Naive thymus-derived CD8-positive, alpha-beta T cell (primary cell): ENCODE results near the gene AMDHD2. TPM values are rescaled to one million over a fixed set of nuclear protein-coding genes. Genes with fewer than 3 reads are reported as not detected.
"Not testable (repeated sequence)": the region's sequence is repeated elsewhere in the genome, so short reads cannot be mapped to it uniquely, and the experiment has no call there.

Source experiments
- ATAC-seq, 2 donors: fragments of 150-1000 bp; cut with Tn5 transposase in 1 of 2; sonication (Bioruptor Pico), chemical (Tn5 transposase) in 1 of 2; 1 replicate in 1 of 2; 2 replicates in 1 of 2; pipeline ENCODE4 v1.10.0; 2021; ENCODE audit warnings: mild to moderate bottlenecking in 2 of 2, moderate library complexity in 2 of 2
- POLR2A ChIA-PET: fragments of 350-600 bp; sonication (Branson Sonifier 250); formaldehyde crosslinking; loops from one replicate; lab custom pipeline; 2021; ENCODE audit warnings: antibody characterized with exemption; lab: Charles Lee
- DNase-seq, 10 donors: peaks; one replicate each; pipeline versions ENCODE4 v3.0.0 to v3.0.0-alpha.2; 2020 to 2022
- H3K27ac Mint-ChIP-seq, 10 donors: one replicate each; pipeline ENCODE4 v1.8.0; 2020 to 2022; ENCODE audit warnings: mild to moderate bottlenecking in 10 of 10, mixed read lengths in 10 of 10, moderate library complexity in 4 of 10, inconsistent platforms in 1 of 10
- H3K27me3 Mint-ChIP-seq, 5 donors: one replicate each; pipeline ENCODE4 v1.8.0; 2021 to 2022; ENCODE audit warnings: mixed read lengths in 5 of 5
- H3K36me3 Mint-ChIP-seq, 3 donors: one replicate each; pipeline ENCODE4 v1.8.0; 2020 to 2022; ENCODE audit warnings: mixed read lengths in 3 of 3, mild to moderate bottlenecking in 2 of 3, inconsistent platforms in 1 of 3
- H3K4me1 Mint-ChIP-seq, 4 donors: one replicate each; pipeline ENCODE4 v1.8.0; 2021 to 2022; ENCODE audit warnings: mixed read lengths in 4 of 4
- H3K4me3 Mint-ChIP-seq, 10 donors: one replicate each; pipeline ENCODE4 v1.8.0; 2020 to 2022; ENCODE audit warnings: mild to moderate bottlenecking in 10 of 10, mixed read lengths in 10 of 10, moderate library complexity in 6 of 10, inconsistent platforms in 1 of 10
- H3K9me3 Mint-ChIP-seq, 9 donors: one replicate each; pipeline ENCODE4 v1.8.0; 2020 to 2022; ENCODE audit warnings: mixed read lengths in 9 of 9, mild to moderate bottlenecking in 3 of 9, inconsistent platforms in 1 of 9, moderate library complexity in 1 of 9
- polyA plus RNA-seq, 3 donors: library from polyadenylated mRNA; unstranded; fragments of 300-500 nt; fragmentation: Illumina TruSeq; gene quantifications; one replicate each; pipeline ENCODE4 v1.2.3, GENCODE V29; 2021
- total RNA-seq, 8 experiments: library from RNA in 2 of 8; stranded (reverse) in 2 of 8; gene quantifications; one replicate each; pipeline ENCODE4 v1.2.3 and lab custom pipeline; 2021 to 2026

The AMDHD2 gene
- total and polyA plus RNA-seq, 5 experiments from 2014 or later, result 15.2 to 107 (median 17.4) TPM

DNA sequence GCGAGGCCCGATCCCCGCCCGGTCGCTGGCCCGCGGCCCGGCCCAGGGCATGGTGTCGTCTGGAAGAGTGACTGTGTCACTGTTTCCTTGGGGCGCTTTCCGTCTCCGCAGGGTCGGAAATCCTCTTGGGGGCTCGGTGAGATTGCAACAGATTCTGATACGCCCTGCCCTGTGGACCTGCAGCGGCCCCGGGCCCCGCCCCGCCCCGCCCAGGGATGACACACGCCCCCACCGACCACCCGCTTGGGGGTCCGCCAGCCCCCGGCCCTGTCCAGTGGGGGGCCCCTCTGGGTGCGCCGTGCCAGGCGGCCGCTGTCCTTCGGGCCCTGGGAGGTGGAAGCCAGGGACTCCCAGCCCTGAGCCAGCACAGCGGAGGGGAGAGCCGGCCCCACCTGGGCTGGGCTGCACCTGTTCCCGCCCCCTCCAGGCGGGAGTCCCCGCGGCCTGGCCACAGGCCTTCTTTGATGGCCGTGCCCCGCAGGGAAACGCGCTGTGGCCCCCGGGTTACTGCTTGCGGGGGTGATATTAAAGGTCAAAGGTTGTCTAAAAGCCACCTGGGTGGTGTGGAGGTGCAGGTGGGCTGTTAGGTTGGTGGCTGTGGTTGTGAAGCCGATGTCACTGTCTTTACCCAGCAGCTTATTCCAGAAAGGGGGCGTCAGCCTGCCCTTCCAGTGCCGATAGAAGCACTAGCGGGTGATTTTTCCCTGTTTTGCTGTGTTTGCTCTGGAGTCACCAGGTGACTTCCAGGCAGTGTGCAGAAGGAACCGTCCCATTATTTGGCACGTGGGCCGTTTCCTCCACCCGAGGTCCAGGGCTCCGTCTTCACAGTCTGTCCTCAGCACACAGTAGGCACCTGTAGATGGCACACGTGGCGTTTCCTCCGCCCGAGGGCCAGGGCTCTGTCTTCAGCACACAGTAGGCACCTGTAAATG is 44.5 kb upstream of the AMDHD2 start:
- no peaks in the 10 kb centered on the region for H3K9me3 Mint-ChIP-seq
- peaks cover 2 to 17% (median 5%) of the 10 kb centered on the region in 5 donors for H3K27me3 Mint-ChIP-seq
- peak; percentile 38 to 47 for ATAC-seq
- POLR2A ChIA-PET, result interaction anchor here (0.7 to 1.4 kb wide), 7 partner anchors 9 to 664 kb away, joined by 3 to 9 read pairs (median 3); partner anchors contain the start of gene TEDC2
- H3K4me1 Mint-ChIP-seq, result peaks cover 11 to 28% (median 21%) of the 10 kb centered on the region in 4 donors
- DNase-seq, result peak in 5 of 10 donors; percentile 26 to 40 (median 36)
- H3K4me3 Mint-ChIP-seq, result peak overlapping the region; percentile 58 to 90 (median 70)
- H3K36me3 Mint-ChIP-seq, result no peaks in the 10 kb centered on the region
- H3K27ac Mint-ChIP-seq, result peak overlapping the region in 4 of 10 donors; percentile 38 to 73 (median 58)

DNA sequence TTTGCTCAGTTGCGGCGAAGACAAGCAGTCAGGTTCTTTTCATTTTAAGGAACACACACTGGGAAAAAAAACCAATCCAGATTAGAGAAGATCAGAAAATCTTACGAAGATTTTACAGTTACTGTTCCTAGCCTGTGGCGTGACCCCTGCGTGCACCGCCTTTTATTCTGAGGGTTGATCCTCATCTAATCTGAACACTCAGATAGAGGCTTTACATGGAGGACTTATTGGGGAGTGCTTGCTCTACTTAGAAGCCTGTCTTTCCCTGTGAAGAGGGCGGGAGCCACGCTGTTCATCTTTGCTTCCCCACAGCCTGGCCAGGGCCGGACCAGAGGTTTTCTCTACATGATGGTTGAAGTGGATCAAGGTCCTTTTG is 43.8 kb upstream of the AMDHD2 start:
- POLR2A ChIA-PET, result no interaction called here
- H3K36me3 Mint-ChIP-seq, result no peaks in the 10 kb centered on the region
- peak overlapping the region; percentile 58 to 83 (median 69) for H3K4me3 Mint-ChIP-seq
- H3K4me1 Mint-ChIP-seq, result peaks cover 11 to 28% (median 21%) of the 10 kb centered on the region in 4 donors
- H3K27ac Mint-ChIP-seq, result peak overlapping the region in 4 of 10 donors; percentile 21 to 71 (median 36)
- peaks cover 2 to 16% (median 5%) of the 10 kb centered on the region in 5 donors for H3K27me3 Mint-ChIP-seq
- no peaks in the 10 kb centered on the region for H3K9me3 Mint-ChIP-seq
- ATAC-seq (no peak), DNase-seq (no peak)

DNA sequence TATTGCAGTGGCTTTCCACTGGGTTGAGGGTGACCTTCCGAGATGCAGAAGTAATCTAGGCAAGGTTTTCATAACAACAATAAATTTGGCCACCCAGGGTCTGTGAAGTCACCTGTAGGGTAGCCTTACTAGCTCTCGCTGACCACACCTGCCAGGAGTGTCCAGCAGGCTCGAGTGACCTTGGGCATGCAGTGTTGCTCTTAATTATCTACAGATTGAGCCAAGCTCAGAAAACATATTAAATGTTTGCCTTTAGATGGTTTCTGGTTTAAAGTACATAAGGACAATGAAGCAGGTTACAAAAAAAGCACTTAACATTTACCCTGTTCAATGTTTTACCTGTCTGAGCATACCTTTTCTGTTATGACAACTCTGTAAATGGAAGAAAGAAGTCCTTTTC is 43.4 kb upstream of the AMDHD2 start:
- no peaks in the 10 kb centered on the region for H3K9me3 Mint-ChIP-seq
- POLR2A ChIA-PET, result no interaction called here
- H3K4me3 Mint-ChIP-seq, result peak overlapping the region in 9 of 10 donors; percentile 58 to 83 (median 70)
- H3K27ac Mint-ChIP-seq, result peak overlapping the region in 1 of 10 donors; percentile 47
- H3K36me3 Mint-ChIP-seq, result no peaks in the 10 kb centered on the region
- peaks cover 11 to 28% (median 21%) of the 10 kb centered on the region in 4 donors for H3K4me1 Mint-ChIP-seq
- peaks cover 2 to 16% (median 5%) of the 10 kb centered on the region in 5 donors for H3K27me3 Mint-ChIP-seq
- ATAC-seq, result no peak
- DNase-seq, result no peak

DNA sequence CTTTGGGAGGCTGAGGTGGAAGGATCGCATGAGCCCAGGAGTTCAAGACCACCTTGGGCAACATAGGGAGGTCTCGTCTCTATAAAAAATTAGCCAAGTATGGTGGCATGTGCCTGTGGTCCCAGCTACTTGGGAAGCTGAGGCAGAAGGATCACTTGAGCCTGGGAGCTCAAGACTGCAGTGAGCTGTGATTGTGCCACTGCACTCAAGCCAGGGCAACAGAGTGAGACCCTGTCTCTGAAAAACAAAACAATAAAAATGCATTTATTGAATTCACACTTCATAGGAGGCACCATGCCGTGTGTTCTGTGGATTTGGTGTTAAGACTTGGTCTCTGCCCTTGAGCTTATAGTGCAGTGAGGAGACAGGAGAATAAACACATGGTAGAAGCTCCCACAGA is 42.8 kb upstream of the AMDHD2 start:
- no peak overlapping the region for H3K27ac Mint-ChIP-seq
- no peak for ATAC-seq
- H3K27me3 Mint-ChIP-seq, result peaks cover 2 to 10% (median 5%) of the 10 kb centered on the region in 5 donors
- peaks cover 14 to 32% (median 22%) of the 10 kb centered on the region in 4 donors for H3K4me1 Mint-ChIP-seq
- no peaks in the 10 kb centered on the region for H3K9me3 Mint-ChIP-seq
- peak overlapping the region in 1 of 10 donors; percentile 70 for H3K4me3 Mint-ChIP-seq
- no peak for DNase-seq
- POLR2A ChIA-PET, result no interaction called here
- no peaks in the 10 kb centered on the region for H3K36me3 Mint-ChIP-seq

DNA sequence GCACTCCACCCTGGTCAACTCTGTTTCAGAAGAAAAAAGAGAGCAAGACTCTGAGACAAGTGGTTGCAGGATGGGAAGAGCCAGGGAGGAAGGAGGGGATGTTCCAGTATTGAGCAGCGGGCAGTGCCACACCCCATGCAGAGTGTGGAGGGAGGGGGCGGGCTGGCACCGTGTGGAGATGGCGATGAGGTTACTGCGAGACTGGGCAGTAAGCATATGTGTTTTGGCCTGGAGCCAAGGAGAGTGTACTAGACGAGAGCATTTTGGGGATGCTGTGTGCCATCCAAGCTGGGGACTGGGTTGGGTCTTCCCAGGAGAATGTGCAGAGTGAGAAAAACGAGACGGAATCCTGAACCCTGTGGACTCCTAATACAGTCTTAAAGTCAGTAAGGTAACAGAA is 41.9 kb upstream of the AMDHD2 start:
- Mint-ChIP-seq H3K27ac (peak overlapping the region in 1 of 10 donors; percentile 53), H3K9me3 (no peaks in the 10 kb centered on the region), H3K27me3 (peaks cover under 1 to 3% (median 1%) of the 10 kb centered on the region in 5 donors), H3K4me3 (no peak overlapping the region), H3K36me3 (no peaks in the 10 kb centered on the region), H3K4me1 (peaks cover 14 to 37% (median 18%) of the 10 kb centered on the region in 4 donors)
- POLR2A ChIA-PET, result interaction anchor here (0.6 kb wide), 1 partner anchor 10 kb away, joined by 3 read pairs; no protein-coding TSS in a partner anchor
- DNase-seq (no peak), ATAC-seq (no peak)

GRCh38 chr16:2479996-2480395 is 40.2 kb upstream of the AMDHD2 start:
- DNase-seq, ATAC-seq, H3K9me3 Mint-ChIP-seq, H3K27me3 Mint-ChIP-seq, POLR2A ChIA-PET, H3K27ac Mint-ChIP-seq, H3K36me3 Mint-ChIP-seq: not testable (repeated sequence)
- Mint-ChIP-seq H3K4me1 (peaks cover 13 to 36% (median 19%) of the 10 kb centered on the region in 4 donors), H3K4me3 (peak overlapping the region in 1 of 10 donors; percentile 2)

DNA sequence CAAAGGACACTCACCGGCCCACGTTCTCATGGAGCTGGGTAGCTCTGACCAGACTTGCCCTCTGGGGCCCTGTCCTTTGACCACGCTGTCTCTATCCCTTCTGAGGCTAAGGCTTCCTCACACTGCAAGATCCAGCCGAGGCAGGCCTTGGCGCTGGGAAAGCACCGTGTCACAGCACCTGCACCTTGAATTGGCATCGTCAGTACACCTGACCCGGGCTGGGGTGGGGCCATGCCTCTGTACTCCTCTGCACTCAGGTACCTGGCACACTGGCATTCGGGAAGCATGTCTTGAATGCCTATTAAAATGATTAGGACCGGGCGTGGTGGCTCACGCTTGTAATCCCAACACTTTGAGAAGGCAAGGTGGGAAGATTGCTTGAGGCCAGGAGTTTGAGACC is 39.2 kb upstream of the AMDHD2 start:
- Mint-ChIP-seq H3K4me1 (peaks cover 10 to 35% (median 18%) of the 10 kb centered on the region in 4 donors), H3K27me3 (no peaks in the 10 kb centered on the region), H3K9me3 (no peaks in the 10 kb centered on the region), H3K27ac (no peak overlapping the region), H3K36me3 (no peaks in the 10 kb centered on the region), H3K4me3 (no peak overlapping the region)
- POLR2A ChIA-PET, result no interaction called here
- DNase-seq (no peak), ATAC-seq (no peak)

- Mint-ChIP-seq H3K27ac (peak overlapping the region in 1 of 10 donors; percentile 48), H3K36me3 (no peaks in the 10 kb centered on the region)
- no peak for ATAC-seq
Observed at GRCh38 chr16:2481676-2482075, 38.5 kb upstream of the AMDHD2 start.

DNA sequence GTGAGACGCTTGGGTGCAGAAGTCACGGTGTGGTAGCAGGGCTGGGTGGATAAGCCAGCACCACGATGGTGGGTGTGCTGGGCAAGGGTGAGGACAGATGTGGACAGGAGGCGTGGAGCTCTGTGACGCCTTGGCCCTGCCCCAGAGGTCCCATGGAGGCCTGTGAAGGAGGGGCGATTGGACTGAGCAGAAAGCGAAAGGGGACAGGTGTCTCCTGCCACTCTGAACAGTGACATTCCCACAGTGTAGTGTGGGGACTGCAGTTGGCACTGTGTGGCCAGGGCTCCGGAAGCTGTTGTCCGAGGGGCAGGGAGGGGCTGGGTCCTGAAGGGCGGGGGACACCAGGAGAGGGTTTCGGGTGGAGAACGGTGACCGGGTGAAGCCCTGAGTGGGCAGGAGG is 37.9 kb upstream of the AMDHD2 start:
- H3K27ac Mint-ChIP-seq, result peak overlapping the region in 1 of 10 donors; percentile 48
- peaks cover 0 to 2% (median 0%) of the 10 kb centered on the region in 3 donors for H3K36me3 Mint-ChIP-seq
- H3K4me1 Mint-ChIP-seq, result peaks cover 11 to 33% (median 18%) of the 10 kb centered on the region in 4 donors
- H3K27me3 Mint-ChIP-seq, result no peaks in the 10 kb centered on the region
- POLR2A ChIA-PET, result no interaction called here
- H3K9me3 Mint-ChIP-seq, result no peaks in the 10 kb centered on the region
- H3K4me3 Mint-ChIP-seq, result peak overlapping the region in 1 of 10 donors; percentile 34
- DNase-seq, result no peak
- no peak for ATAC-seq

More at GRCh38 chr16:2481676-2482075, 38.5 kb upstream of the AMDHD2 start:
- no peak for DNase-seq
- Mint-ChIP-seq H3K4me3 (no peak overlapping the region), H3K27me3 (no peaks in the 10 kb centered on the region), H3K9me3 (no peaks in the 10 kb centered on the region), H3K4me1 (peaks cover 8 to 30% (median 13%) of the 10 kb centered on the region in 4 donors)
- POLR2A ChIA-PET, result no interaction called here

GRCh38 chr16:2482708-2483534 is 37.2 kb upstream of the AMDHD2 start:
- H3K9me3 Mint-ChIP-seq, result no peaks in the 10 kb centered on the region
- no peak for ATAC-seq
- no peaks in the 10 kb centered on the region for H3K27me3 Mint-ChIP-seq
- peaks cover 0 to 2% (median 0%) of the 10 kb centered on the region in 3 donors for H3K36me3 Mint-ChIP-seq
- POLR2A ChIA-PET, result interaction anchor here (0.6 kb wide), 1 partner anchor 18 kb away, joined by 3 read pairs; no protein-coding TSS in a partner anchor
- H3K4me1 Mint-ChIP-seq, result peaks cover 15 to 33% (median 19%) of the 10 kb centered on the region in 4 donors
- no peak for DNase-seq
- H3K4me3 Mint-ChIP-seq, result peak overlapping the region in 1 of 10 donors; percentile 34
- no peak overlapping the region for H3K27ac Mint-ChIP-seq

- no peak for DNase-seq
- no peak for ATAC-seq
- Mint-ChIP-seq H3K27ac (peak overlapping the region in 3 of 10 donors; percentile 16 to 50 (median 44)), H3K9me3 (no peaks in the 10 kb centered on the region), H3K36me3 (peaks cover 0 to 2% (median 0%) of the 10 kb centered on the region in 3 donors), H3K27me3 (no peaks in the 10 kb centered on the region), H3K4me1 (peaks cover 18 to 31% (median 19%) of the 10 kb centered on the region in 4 donors), H3K4me3 (no peak overlapping the region)
- POLR2A ChIA-PET, result interaction anchor here (2.2 kb wide), 1 partner anchor 9 kb away, joined by 9 read pairs; the partner anchor contains the start of gene TBC1D24
Observed at GRCh38 chr16:2483939-2484897, 36.0 kb upstream of the AMDHD2 start.
